Inflammatory macrophage treated with lipopolysaccharide for 1 hour (primary cell): Measurements from ENCODE around the gene IRAG1.

ENCODE experiments used
- DNase-seq, 2 donors: peaks; one replicate each; pipeline ENCODE4 v3.0.0-alpha.2; 2020 to 2022

Gene IRAG1

GRCh38 chr11:10645212-10645795, 48.3 kb downstream of the IRAG1 start:
- no peak for DNase-seq
